HepG2 (cell line): ENCODE measurements around the gene APBA1. TPM values are rescaled to one million over a fixed set of nuclear protein-coding genes. Genes with fewer than 3 reads are reported as not detected.

Experiments used
- ARID2 ChIP-seq: sonication (generic); formaldehyde crosslinking; IDR thresholded peaks from 2 replicates; pipeline ENCODE4 v1.8.1; 2022; ENCODE audit warnings: mild to moderate bottlenecking, missing genetic modification reagents, borderline replicate concordance
- ELF3 ChIP-seq: IDR thresholded peaks from 2 replicates; pipeline ENCODE4 v1.6.1; 2016; ENCODE audit warnings: missing genetic modification reagents, missing compliant biosample characterization
- GPBP1L1 ChIP-seq: sonication (generic); formaldehyde crosslinking; IDR thresholded peaks from 2 replicates; pipeline ENCODE4 v1.5.0; 2020; ENCODE audit warnings: mild to moderate bottlenecking, missing genetic modification reagents
- JUN ChIP-seq: sonication (generic); formaldehyde crosslinking; IDR thresholded peaks from 2 replicates; pipeline ENCODE4 v1.4.0; 2020; ENCODE audit warnings: mild to moderate bottlenecking, missing genetic modification reagents
- KLF12 ChIP-seq: sonication (generic); formaldehyde crosslinking; IDR thresholded peaks from 2 replicates; pipeline ENCODE4 v1.4.0; 2020; ENCODE audit warnings: missing genetic modification reagents, borderline replicate concordance
- NFATC3 ChIP-seq: sonication (generic); formaldehyde crosslinking; IDR thresholded peaks from 2 replicates; pipeline ENCODE4 v1.5.1; 2020; ENCODE audit warnings: mild to moderate bottlenecking, missing genetic modification reagents
- NONO ChIP-seq, 2 experiments: fragments of 450-650 bp in 1 of 2; sonication (generic) in 1 of 2; formaldehyde crosslinking in 1 of 2; IDR thresholded peaks in 1 of 2; conservative IDR thresholded peaks in 1 of 2; 2 replicates each; pipeline versions ENCODE4 v1.6.1 to v1.8.0; 2017 to 2022; ENCODE audit warnings: mild to moderate bottlenecking in 1 of 2, missing genetic modification reagents in 1 of 2, moderate library complexity in 1 of 2
- NR2F6 ChIP-seq, 2 experiments: IDR thresholded peaks; 2 replicates each; pipeline ENCODE4 v1.6.1; 2016; ENCODE audit warnings: antibody characterized with exemption in 1 of 2, mild to moderate bottlenecking in 1 of 2
- ZBTB8A ChIP-seq: sonication (generic); formaldehyde crosslinking; IDR thresholded peaks from 2 replicates; pipeline ENCODE4 v1.4.0; 2020; ENCODE audit warnings: mild to moderate bottlenecking, low read depth, missing genetic modification reagents, borderline replicate concordance
- ZNF615 ChIP-seq: sonication (generic); formaldehyde crosslinking; IDR thresholded peaks from 2 replicates; pipeline ENCODE4 v1.5.0; 2020; ENCODE audit warnings: mild to moderate bottlenecking, missing genetic modification reagents, borderline replicate concordance
- polyA plus RNA-seq, 8 experiments: library from polyadenylated mRNA; depleted of rRNA in 3 of 8; stranded (reverse) in 7 of 8; unstranded in 1 of 8; fragments of >200 nt; fragmentation: Illumina TruSeq in 4 of 8; extraction: Trizol in 4 of 8; gene quantifications; 2 replicates each; pipeline versions ENCODE4 v1.2.1 to v1.2.3, GENCODE V29; 2011 to 2016; ENCODE audit warnings: low read depth in 4 of 8, missing spikeins in 1 of 8, mixed read lengths in 1 of 8; ENCODE audit not compliant: insufficient read depth in 1 of 8
- total RNA-seq, 5 experiments: library from RNA; depleted of rRNA; stranded (reverse); fragments of >200 nt; fragmentation: Illumina TruSeq; extraction: Trizol; gene quantifications; 2 replicates each; pipeline ENCODE4 v1.2.3, GENCODE V29; 2016; ENCODE audit warnings: low read depth in 1 of 5
- TF ChIP-seq, protein P1 (sequence below): IDR thresholded peaks from 2 replicates; pipeline ENCODE4 v1.6.1; 2016; ENCODE audit warnings: missing compliant biosample characterization, missing genetic modification reagents, borderline replicate concordance
- TF ChIP-seq, protein P2 (sequence below): sonication (generic); formaldehyde crosslinking; IDR thresholded peaks from 2 replicates; pipeline ENCODE4 v1.4.0; 2020; ENCODE audit warnings: mild to moderate bottlenecking, missing genetic modification reagents

The APBA1 gene
- total and polyA plus RNA-seq, 2 of the 13 experiments (the other 11 are each of a cell fraction or from before 2014, with no cell fraction given), result 0.15 TPM; not detected in 1

- TF ChIP-seq, protein P1, sequence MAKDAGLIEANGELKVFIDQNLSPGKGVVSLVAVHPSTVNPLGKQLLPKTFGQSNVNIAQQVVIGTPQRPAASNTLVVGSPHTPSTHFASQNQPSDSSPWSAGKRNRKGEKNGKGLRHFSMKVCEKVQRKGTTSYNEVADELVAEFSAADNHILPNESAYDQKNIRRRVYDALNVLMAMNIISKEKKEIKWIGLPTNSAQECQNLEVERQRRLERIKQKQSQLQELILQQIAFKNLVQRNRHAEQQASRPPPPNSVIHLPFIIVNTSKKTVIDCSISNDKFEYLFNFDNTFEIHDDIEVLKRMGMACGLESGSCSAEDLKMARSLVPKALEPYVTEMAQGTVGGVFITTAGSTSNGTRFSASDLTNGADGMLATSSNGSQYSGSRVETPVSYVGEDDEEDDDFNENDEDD (CRISPR knock-in tag), result no peak
- TF ChIP-seq, protein P2, sequence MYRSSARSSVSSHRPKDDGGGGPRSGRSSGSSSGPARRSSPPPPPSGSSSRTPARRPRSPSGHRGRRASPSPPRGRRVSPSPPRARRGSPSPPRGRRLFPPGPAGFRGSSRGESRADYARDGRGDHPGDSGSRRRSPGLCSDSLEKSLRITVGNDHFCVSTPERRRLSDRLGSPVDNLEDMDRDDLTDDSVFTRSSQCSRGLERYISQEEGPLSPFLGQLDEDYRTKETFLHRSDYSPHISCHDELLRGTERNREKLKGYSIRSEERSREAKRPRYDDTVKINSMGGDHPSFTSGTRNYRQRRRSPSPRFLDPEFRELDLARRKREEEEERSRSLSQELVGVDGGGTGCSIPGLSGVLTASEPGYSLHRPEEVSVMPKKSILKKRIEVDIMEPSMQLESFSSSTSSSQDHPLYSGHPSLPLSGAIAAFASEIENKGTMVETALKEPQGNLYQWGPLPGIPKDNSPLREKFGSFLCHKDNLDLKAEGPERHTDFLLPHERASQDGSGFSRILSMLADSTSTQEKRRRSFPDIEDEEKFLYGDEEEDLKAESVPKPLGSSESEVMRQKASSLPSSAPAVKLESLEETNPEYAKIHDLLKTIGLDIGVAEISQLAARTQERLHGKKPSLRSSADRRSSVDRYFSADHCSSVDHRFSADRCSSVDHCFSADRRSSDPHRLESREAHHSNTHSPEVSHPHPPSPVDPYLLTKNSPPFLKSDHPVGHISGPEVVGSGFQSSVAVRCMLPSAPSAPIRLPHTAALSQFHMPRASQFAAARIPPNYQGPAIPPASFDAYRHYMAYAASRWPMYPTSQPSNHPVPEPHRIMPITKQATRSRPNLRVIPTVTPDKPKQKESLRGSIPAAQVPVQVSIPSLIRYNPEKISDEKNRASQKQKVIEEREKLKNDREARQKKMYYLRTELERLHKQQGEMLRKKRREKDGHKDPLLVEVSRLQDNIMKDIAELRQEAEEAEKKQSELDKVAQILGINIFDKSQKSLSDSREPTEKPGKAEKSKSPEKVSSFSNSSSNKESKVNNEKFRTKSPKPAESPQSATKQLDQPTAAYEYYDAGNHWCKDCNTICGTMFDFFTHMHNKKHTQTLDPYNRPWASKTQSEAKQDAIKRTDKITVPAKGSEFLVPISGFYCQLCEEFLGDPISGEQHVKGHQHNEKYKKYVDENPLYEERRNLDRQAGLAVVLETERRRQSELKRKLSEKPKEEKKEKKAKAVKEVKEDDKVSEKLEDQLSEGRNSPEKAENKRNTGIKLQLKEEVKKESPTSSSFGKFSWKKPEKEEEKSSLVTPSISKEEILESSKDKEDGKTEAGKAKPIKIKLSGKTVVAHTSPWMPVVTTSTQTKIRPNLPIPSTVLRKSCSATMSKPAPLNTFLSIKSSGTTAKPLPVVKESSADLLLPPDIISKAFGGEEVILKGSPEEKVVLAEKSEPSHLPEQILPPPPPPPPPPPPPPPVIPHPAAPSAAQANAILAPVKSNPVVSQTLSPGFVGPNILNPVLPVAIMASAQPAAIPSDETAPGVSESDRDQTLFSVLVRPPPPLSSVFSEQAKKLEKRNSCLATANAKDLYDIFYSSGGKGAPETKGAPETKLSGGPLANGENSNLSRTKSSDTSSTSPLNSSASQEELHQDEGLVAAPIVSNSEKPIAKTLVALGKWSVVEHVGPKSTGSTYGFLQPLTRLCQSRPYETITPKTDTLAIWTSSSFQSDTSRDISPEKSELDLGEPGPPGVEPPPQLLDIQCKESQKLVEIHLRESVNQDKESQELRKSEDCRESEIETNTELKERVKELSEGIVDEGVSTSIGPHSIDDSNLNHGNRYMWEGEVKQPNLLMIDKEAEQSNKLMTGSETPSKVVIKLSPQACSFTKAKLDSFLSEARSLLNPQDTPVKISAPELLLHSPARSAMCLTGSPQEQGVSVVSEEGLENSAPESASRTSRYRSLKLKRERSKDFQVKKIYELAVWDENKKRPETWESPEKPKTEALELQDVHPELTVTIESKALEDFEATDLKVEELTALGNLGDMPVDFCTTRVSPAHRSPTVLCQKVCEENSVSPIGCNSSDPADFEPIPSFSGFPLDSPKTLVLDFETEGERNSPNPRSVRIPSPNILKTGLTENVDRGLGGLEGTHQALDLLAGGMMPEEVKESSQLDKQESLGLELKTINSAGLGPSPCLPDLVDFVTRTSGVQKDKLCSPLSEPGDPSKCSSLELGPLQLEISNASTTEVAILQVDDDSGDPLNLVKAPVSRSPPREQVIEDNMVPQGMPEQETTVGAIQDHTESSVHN, result no peak
- TF ChIP-seq NR2F6 (IDR thresholded peaks at IDR 0.05), result peak; percentile 49; the same call in 1 of the 2 replicates
- TF ChIP-seq NR2F6 (CRISPR knock-in tag; IDR thresholded peaks at IDR 0.05), result peak; percentile 46; the same call in 1 of the 2 replicates
- TF ChIP-seq ZNF615 (CRISPR knock-in tag), result no peak
- TF ChIP-seq NONO (IDR thresholded peaks at IDR 0.05), result no peak
- no peak for TF ChIP-seq NONO (CRISPR knock-in tag; conservative IDR thresholded peaks at IDR 0.05)
- no peak for TF ChIP-seq GPBP1L1 (CRISPR knock-in tag)
- TF ChIP-seq ARID2 (CRISPR knock-in tag), result no peak
- TF ChIP-seq NFATC3 (CRISPR knock-in tag), result no peak
- no peak for TF ChIP-seq JUN (CRISPR knock-in tag)
- TF ChIP-seq ZBTB8A (CRISPR knock-in tag), result no peak
- TF ChIP-seq KLF12, result no peak
- TF ChIP-seq ELF3, result peak; percentile 72; the same call in 1 of the 2 replicates
These were observed 152.5 kb downstream of the APBA1 start (continued) for GRCh38 chr9:69519470-69520240.
